ENCODE data around the gene WNT9A.
"Not testable (repeated sequence)": the region's sequence is repeated elsewhere in the genome, so short reads cannot be mapped to it uniquely, and the experiment has no call there.

The WNT9A gene

DNA sequence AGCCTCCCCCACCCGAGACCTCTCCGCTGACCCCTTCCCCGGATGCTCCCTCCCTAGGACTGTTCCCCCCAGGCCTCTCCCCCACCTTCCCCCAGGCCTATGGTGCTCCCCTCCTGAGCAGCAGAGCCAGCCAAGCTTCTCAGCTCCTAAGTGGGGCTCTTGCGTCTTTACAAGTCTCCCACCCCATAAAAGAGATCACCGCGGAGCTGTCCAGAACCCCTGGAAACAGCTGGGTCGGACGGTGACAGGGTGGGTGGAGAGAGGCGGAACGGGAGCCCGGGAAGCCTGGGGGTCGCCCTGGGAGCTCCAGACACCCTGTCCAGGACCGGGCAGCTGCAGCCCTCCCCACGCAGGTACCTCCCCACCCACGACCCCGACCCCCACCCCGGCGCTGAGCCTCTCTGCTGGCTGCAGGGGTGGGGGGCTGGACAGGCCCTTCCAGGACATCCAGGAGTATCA is 61.2 kb downstream of the WNT9A start:
- DNase-seq (ENCODE audit: low read depth in 3 of 3) = no peak

DNA sequence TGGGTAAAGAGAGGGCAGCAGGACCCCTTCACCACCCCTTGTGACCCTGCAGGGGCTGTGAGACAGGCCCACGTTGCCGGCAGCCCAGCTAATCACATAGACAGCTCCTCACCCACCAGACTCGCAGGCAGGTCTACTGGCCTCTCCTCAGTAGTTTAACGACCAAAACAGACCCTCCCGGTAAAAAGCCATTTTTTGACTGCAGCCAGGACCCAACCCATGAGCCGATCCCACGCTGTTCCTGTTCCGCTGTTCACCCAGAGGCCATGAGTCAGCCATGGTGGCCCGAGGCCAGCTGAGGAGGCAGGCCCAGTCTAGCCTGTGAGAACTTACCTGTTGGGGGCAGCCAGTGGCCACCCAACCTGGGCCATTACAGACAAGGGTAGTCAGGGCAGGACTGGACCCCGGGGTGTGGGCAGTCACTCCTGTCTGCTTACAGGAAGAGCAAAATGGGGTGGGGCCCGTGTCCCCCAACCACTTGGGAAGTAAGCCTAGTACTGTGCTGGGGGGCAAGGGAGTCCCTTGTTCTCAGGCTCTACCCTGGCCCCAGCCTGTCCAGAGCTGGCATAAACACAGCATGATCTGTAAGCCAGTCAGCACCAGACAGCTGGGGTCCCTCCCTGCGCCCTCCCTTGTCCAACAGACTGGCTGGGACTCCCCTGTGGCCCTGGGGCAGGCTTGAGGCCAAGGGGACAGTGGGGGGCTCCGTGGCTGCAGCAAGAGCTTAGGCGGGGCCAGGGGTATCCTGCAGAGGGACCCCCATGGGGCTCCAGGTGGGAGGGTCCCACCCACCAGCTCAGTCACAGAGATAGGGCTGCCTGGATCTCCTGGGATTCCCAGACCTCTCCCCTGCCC is 61.9 kb downstream of the WNT9A start:
- no peak for DNase-seq (ENCODE audit: low read depth in 3 of 3)

DNA sequence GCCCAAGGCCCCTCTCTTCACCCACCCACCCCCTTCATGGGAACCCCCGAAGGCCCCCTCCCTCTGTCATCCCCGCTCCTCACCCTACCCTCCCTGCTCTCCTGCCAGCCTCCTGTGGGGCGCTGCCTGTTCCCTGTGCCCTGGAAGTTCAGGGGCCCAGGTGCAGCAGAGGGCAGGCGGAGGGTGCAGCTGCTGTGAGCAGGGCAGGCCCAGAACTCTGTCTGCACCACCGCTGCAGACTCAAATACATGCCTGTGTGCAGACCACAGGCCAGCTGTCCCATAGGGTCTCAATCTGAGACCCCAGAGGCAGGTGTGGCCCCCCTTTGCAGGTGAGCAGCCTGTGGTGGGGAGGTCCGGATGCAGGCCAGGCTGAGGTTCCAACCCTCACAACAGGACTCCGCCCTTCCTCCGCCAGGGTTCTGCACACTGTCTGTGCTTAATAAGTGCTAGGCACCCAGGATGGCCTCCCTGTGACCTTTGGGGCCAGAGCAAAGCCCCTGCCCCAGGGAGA is 62.5 kb downstream of the WNT9A start:
- DNase-seq (ENCODE audit: low read depth in 3 of 3) = no peak

DNA sequence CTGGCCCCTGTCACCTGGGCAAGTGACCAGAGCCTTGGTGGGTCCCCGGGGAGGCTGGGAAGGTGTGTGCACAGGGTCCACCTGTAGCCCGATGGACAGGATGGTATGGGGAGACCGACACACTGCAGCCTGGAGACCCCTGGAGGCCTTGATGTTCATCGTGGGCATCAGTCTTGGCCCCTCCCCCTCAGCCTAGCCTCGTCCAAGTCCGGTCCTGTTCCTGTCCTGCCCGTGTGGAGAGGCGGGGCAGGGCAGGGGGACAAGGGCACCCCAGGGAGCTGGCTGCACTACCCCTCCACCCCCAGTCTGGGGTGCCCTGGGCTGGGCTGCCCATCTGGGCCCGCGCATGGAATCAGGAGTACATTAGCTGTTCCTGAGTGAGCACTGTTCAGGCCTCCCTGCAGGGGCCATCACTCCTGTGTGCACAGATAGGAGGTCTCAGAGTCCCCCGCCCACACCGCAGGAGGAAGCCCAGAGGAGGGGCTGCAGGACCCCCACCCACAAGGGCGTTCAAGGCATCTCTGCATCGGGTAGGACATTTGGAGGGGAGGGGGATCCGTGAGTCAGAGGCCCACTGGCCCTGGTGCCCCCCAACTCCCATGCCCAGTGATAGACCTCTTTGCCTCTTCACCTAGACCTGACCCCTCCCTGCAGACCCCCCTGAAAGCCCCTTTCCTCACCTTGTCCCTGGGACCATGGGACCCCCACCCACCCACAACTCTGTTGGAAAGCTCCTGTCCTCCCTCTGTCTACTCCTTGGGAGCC is 63.2 kb downstream of the WNT9A start:
- DNase-seq (ENCODE audit: low read depth in 3 of 3) = no peak

DNA sequence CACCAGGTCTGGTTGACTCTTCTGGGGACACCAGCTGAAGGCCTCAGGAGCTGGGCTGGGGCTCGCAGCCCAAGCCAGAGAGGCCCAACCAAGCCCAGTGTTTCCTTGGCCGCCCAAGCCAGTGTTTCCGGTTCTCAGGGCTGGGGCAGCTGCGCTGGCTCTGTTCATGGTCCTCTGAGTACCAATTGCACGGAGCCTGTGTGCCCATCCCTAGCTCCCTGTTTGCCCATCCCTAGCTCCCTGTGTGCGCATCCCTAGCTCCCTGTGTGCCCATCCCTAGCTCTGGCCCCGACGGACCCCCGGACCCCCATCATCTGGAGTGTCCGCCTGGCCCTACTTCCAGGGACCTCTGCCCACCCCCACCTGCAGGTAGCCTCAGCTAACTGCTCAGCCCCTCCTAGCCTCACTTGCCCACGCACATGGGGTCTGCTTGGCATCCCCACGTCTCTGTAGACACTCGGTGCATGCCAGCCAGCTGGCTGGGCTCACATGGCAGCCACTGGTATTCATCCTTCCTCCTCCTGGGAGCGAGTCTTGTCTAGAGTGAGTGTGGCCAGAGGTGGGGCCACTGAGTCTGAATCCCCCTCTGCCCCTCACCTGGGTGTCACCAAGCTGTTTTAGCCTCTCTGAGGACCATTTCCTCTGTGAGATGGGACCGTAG is 64.0 kb downstream of the WNT9A start:
- no peak for DNase-seq (ENCODE audit: low read depth in 3 of 3)

DNA sequence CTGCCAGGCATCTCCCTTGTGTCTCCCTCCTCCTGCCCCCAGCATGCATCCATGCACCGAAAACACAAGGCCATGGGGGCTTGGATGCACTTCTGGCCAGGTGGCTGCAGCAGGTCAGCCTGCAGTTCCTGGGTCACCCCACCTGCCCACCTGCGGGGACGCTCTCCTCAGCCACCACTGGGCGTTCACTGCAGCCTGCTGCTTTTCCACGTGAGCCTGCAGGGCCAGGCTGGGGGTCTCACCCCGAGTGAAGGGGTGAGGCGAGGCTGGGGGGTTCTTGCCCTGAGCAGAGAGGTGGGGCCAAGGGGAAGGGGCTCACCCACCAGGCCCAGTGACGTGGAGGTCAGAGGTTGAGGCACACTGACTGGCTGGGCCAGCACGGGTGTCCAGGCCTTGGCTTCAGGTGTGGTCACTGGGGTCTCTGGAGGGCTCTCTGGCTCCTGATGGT is 64.6 kb downstream of the WNT9A start:
- no peak for DNase-seq (ENCODE audit: low read depth in 3 of 3)

DNA sequence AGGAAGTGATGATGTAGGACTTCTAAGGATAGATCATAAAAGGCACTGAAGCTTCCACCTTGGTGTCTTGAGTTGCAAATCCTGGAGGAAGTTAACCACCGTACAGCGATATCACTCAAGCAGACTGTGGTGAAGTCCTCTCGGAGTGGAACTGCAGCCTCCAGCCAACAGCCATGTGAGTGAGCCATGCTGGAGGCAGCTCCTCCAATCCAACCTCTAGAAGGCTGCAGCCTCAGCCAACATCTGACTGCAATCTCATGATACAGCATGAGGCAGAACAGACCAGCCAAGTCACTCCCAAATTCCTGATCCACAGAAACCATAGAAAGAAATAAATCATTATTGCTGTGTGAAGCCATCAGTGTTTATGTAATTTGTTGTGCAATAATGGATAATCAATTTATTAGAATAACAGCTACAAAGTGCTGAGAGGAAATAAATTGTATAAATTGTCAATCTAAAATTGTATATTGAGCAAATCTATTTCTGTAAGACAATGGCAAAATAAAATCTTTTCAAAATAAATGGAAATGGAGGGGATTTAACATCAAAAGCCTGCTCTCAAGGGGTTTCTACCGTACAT is 67.3 kb downstream of the WNT9A start:
- no peak for DNase-seq (ENCODE audit: low read depth in 3 of 3)

DNA sequence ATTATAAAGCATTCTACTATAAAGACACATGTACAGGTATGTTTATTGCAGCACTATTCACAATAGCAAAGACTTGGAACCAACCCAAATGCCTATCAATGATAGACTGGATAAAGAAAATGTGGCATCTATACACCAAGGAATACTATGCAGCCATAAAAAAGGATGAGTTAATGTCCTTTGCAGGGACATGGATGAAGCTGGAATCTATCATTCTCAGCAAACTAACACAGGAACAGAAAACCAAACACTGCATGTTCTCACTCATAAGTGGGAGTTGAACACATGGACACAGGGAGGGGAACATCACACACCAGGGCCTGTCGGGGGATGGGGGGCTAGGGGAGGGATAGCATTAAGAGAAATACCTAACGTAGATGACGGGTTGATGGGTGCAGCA is 69.9 kb downstream of the WNT9A start:
- not testable (repeated sequence) for DNase-seq (ENCODE audit: low read depth in 3 of 3)

DNA sequence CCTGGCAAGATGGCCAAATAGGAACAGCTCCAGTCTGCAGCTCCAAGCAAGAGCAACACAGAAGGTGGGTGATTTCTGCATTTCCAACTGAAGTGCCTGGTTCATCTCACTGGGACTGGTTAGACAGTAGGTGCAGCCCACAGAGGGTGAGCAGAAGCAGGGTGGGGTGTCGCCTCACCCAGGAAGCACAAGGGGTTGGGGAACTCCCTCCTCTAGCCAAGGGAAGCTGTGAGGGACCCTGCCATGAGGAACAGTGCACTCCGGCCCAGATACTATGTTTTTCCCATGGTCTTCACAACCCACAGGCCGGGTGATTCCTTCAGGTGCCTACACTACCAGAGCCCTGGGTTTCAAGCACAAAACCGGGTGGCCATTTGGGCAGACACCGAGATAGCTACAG is 75.8 kb downstream of the WNT9A start:
- DNase-seq (ENCODE audit: low read depth in 3 of 3) = not testable (repeated sequence)

DNA sequence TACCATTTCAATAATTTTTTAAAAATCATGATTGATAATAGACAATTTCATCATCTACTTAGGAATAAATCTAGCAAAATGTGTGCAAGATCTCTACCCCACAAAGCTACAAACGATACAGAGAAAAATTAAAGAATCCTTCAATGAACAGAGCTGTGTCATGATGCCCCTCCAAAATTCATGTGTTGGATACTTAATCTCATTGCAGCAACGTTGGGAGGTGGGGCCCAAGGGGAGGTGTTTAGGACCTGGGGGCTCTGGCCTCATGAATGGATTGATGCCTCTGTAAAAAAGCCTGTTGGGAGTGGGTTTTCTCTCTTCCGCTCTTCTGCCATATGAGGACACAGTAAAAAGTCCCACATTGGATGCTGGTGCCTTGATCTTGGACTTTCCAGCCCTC is 77.4 kb downstream of the WNT9A start:
- no peak for DNase-seq (ENCODE audit: low read depth in 3 of 3)

DNA sequence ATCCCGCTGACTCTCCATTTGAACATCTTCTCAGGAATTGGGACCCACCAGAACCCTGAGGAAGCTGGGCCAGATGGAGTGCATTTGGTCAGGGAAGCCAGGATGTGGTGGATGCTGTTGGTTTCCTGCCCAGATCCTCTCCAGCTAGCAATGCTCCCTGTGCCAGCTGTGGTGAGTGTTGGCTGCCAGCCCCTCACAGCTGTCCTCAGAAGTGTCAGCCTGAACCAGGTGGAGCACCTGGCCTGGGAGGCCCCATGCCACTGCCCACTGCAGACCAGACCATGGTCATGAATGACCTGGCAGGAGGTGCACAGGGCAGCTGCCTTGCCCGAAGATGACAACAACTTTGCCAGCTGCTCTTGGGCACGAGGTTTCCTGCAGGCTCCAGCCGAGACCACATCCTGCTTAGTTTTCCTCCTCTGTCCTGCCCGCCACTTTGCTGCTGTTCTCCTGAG is 77.9 kb downstream of the WNT9A start:
- no peak for DNase-seq (ENCODE audit: low read depth in 3 of 3)

DNA sequence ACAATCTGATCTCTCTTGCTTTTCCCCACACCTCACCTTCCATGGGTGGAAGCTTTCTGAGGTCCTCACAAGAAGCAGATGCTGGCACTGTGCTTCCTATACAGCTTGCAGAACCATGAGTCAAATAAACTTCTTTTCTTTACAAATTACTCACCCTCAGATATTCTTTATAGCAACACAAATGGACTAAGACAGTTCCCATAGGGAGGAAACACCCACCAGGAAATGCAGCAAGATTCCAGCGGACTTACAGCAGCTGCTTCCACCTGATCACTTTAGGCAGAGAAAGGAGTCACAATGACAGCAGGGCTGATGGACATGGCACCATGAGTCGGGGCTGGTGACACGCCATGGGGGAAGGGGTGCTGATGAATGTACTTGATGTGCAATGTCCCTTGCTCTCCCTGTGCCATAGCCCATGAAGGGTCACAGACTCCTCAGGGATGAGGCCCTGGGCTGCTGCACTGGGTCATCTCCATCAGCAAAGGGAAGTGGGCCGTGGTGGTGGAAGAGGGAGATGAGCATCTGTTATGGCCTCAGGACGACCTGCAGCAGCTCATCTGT is 78.4 kb downstream of the WNT9A start:
- DNase-seq (ENCODE audit: low read depth in 3 of 3) = no peak
